Measurements from ENCODE around the gene PRM3.
"Not testable (repeated sequence)": the region's sequence is repeated elsewhere in the genome, so short reads cannot be mapped to it uniquely, and the experiment has no call there.

PRM3 gene

GRCh38 chr16:11290102-11290893 lies 16.9 kb upstream of the PRM3 start:
- H3K27ac ChIP-seq: no peak overlapping the region
- TF ChIP-seq CTCF (IDR thresholded peaks at IDR 0.05) (no peak), ZFX (IDR thresholded peaks at IDR 0.05; ENCODE audit: borderline replicate concordance) (no peak)

- H3K27ac ChIP-seq: not testable (repeated sequence)
These were observed 16.3 kb upstream of the PRM3 start for GRCh38 chr16:11289696-11290095.

GRCh38 chr16:11289202-11289601 lies 15.8 kb upstream of the PRM3 start:
- TF ChIP-seq CTCF (IDR thresholded peaks at IDR 0.05): no peak
- no peak for TF ChIP-seq ZFX (IDR thresholded peaks at IDR 0.05; ENCODE audit: borderline replicate concordance)
- H3K27ac ChIP-seq: no peak overlapping the region

- no peak overlapping the region for H3K27ac ChIP-seq
- TF ChIP-seq ZFX (IDR thresholded peaks at IDR 0.05; ENCODE audit: borderline replicate concordance) (no peak), CTCF (IDR thresholded peaks at IDR 0.05) (no peak)
These were observed 12.4 kb upstream of the PRM3 start for GRCh38 chr16:11285842-11286241.

GRCh38 chr16:11283820-11284248 lies 10.4 kb upstream of the PRM3 start:
- TF ChIP-seq ZFX (IDR thresholded peaks at IDR 0.05; ENCODE audit: borderline replicate concordance): no peak
- no peak for TF ChIP-seq CTCF (IDR thresholded peaks at IDR 0.05)
- no peak overlapping the region for H3K27ac ChIP-seq

- H3K27ac ChIP-seq: no peak within 1 kb of the TSS
- TF ChIP-seq ZFX (IDR thresholded peaks at IDR 0.05; ENCODE audit: borderline replicate concordance) (no peak), CTCF (IDR thresholded peaks at IDR 0.05) (no peak)
These were observed 7.4 kb upstream of the PRM3 start, which contains the start of gene PRM1 for GRCh38 chr16:11280616-11281522. Gene PRM1 (minus strand): TSS chr16:11281330. CDS start chr16:11281238, 92 bp downstream.

- H3K27ac ChIP-seq: no peak overlapping the region
- TF ChIP-seq CTCF (IDR thresholded peaks at IDR 0.05) (no peak), ZFX (IDR thresholded peaks at IDR 0.05; ENCODE audit: borderline replicate concordance) (no peak)
These were observed 5.5 kb upstream of the PRM3 start for GRCh38 chr16:11278681-11279628.

Data from 22Rv1 (cell line).